Mesothelial cell of epicardium (in vitro differentiated cells): ENCODE measurements around the gene TFAP2B. TPM values are rescaled to one million over a fixed set of nuclear protein-coding genes. Genes with fewer than 3 reads are reported as not detected.
A peak's percentile ranks its signal among the peaks of the same experiment; 100 is the strongest.

Experiments used
- DNase-seq, 2 experiments: peaks; one replicate each; pipeline ENCODE4 v3.0.0; 2021; ENCODE audit warnings: low spot score in 2 of 2; ENCODE audit not compliant: unreplicated experiment in 2 of 2
- H3K27ac Mint-ChIP-seq: 2 replicates; pipeline ENCODE4 v1.8.0; 2021; ENCODE audit warnings: mixed read lengths
- H3K27me3 Mint-ChIP-seq: 2 replicates; pipeline ENCODE4 v1.8.0; 2021; ENCODE audit warnings: low read depth, mixed read lengths
- H3K36me3 Mint-ChIP-seq: 2 replicates; pipeline ENCODE4 v1.8.0; 2021; ENCODE audit warnings: mixed read lengths
- H3K4me1 Mint-ChIP-seq: 2 replicates; pipeline ENCODE4 v1.8.0; 2021; ENCODE audit warnings: mixed read lengths
- H3K4me3 Mint-ChIP-seq: 2 replicates; pipeline ENCODE4 v1.8.0; 2021; ENCODE audit warnings: mild to moderate bottlenecking, moderate library complexity, mixed read lengths
- H3K9me3 Mint-ChIP-seq: 2 replicates; pipeline ENCODE4 v1.8.0; 2021; ENCODE audit warnings: mixed read lengths
- CTCF ChIP-seq: fragments of 200-600 bp; sonication (generic); IDR thresholded peaks from one replicate; pipeline ENCODE4 v1.5.0; 2021; ENCODE audit warnings: antibody characterized with exemption; ENCODE audit not compliant: unreplicated experiment
- total RNA-seq: library from RNA; stranded (reverse); gene quantifications from 3 replicates; pipeline ENCODE4 v1.2.1, GENCODE V29; 2021

TFAP2B gene
- total RNA-seq, 1 donor from 2014 or later, result 4.9 TPM

DNA sequence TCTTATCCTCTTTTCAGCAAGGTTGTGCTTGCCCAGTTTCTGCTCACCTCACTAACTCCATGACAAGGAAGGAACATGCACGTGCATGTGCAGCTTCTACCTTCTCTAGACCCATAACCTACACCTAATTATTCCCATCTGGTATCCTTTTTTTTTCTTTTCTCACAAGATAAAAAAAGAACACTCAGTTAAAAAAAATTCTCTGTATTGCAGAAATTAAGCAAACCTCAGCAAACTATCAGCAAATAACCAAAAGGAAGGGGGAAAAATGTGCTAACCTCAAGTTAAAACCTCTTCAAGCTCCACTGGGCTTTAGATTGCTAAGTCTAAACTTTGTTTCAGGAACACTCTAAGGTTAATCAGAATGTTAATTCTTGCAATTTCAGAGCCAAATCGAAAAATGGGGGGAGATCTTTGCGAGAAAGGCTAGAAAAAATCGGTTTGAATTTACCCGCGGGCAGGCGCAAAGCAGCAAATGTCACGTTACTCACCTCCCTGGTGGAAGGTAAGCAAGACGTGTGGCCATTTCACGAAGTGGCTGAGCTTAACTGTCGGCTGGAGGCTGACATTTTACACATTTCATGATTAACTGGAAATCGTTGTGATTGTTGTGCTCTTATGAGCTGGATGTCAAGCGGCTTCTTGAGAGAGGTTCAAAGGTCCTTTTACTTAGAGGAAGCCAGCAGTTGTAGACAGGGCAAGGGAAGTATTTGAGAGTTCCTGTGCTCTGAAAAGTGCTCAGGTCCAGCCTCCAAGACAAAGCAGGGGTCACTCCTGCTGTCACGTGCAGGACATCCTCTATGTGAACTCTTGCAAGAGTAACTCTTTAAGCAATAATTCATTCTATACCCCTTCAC is 19.1 kb downstream of the TFAP2B start:
- Mint-ChIP-seq H3K9me3 (no peaks in the 10 kb centered on the region), H3K27me3 (peaks cover 98% of the 10 kb centered on the region), H3K36me3 (peaks cover 4% of the 10 kb centered on the region), H3K4me1 (peaks cover 22% of the 10 kb centered on the region), H3K27ac (no peak overlapping the region), H3K4me3 (no peak overlapping the region)
- TF ChIP-seq CTCF, result no peak
- no peak for DNase-seq

DNA sequence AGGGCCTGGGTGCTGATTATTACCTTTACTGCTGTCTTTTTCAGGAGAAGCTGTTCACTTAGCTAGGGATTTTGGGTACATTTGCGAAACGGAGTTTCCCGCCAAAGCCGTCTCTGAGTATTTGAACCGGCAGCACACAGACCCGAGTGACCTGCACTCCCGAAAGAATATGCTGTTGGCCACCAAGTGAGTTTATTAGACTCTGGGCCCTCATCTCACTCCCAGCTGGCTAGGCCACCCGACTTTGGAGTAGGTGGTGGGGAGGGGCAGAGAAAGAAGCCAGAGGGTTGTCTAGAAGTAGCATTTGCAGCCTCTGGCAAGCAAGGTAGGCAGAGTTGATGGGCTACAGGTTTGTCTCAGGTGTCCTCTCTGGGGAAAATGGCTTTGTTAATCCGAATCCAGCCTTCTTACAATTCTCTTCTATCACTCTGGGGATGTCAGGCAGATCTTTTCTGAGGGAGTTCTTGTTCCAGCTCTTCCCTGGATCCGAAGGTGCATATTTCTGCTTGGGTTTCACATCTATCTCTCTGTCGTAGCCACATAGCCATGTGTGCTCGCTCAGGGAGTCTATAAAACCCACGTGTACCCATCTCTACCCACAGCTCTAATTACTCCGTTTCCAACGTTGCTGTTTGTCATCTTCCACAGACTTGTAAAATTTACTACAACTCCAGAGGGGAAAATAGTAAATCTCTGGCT is 21.6 kb downstream of the TFAP2B start:
- peaks cover 4% of the 10 kb centered on the region for H3K36me3 Mint-ChIP-seq
- H3K9me3 Mint-ChIP-seq, result no peaks in the 10 kb centered on the region
- no peak overlapping the region for H3K27ac Mint-ChIP-seq
- peak overlapping the region; percentile 20 for H3K4me3 Mint-ChIP-seq
- peaks cover 36% of the 10 kb centered on the region for H3K4me1 Mint-ChIP-seq
- no peak for TF ChIP-seq CTCF
- peaks cover 100% of the 10 kb centered on the region for H3K27me3 Mint-ChIP-seq
- no peak for DNase-seq

- no peak for TF ChIP-seq CTCF
- Mint-ChIP-seq H3K4me1 (peaks cover 39% of the 10 kb centered on the region), H3K9me3 (no peaks in the 10 kb centered on the region), H3K27ac (no peak overlapping the region), H3K27me3 (peaks cover 99% of the 10 kb centered on the region), H3K36me3 (peaks cover 4% of the 10 kb centered on the region), H3K4me3 (peak overlapping the region; percentile 20)
- no peak for DNase-seq
Observed at GRCh38 chr6:50840811-50841192, 22.1 kb downstream of the TFAP2B start.

- Mint-ChIP-seq H3K27me3 (peaks cover 99% of the 10 kb centered on the region), H3K36me3 (peaks cover under 1% of the 10 kb centered on the region), H3K27ac (no peak overlapping the region), H3K4me3 (no peak overlapping the region), H3K4me1 (peaks cover 50% of the 10 kb centered on the region), H3K9me3 (no peaks in the 10 kb centered on the region)
- no peak for DNase-seq
- TF ChIP-seq CTCF, result no peak
Observed at GRCh38 chr6:50842446-50842845, 23.8 kb downstream of the TFAP2B start.

GRCh38 chr6:50842861-50843384 is 24.3 kb downstream of the TFAP2B start:
- no peak overlapping the region for H3K4me3 Mint-ChIP-seq
- H3K4me1 Mint-ChIP-seq, result peaks cover 50% of the 10 kb centered on the region
- TF ChIP-seq CTCF, result no peak
- no peaks in the 10 kb centered on the region for H3K36me3 Mint-ChIP-seq
- H3K27me3 Mint-ChIP-seq, result peaks cover 99% of the 10 kb centered on the region
- DNase-seq, result no peak
- no peaks in the 10 kb centered on the region for H3K9me3 Mint-ChIP-seq
- peak overlapping the region; percentile 30 for H3K27ac Mint-ChIP-seq
